22Rv1 (cell line): ENCODE measurements around the gene ZNF436.

Experiments
- H3K27ac ChIP-seq: fragments of 450-650 bp; 2 replicates; pipeline ENCODE4 v1.5.1; 2017
- ZFX ChIP-seq: fragments of 450-650 bp; IDR thresholded peaks from 2 replicates; pipeline ENCODE4 v1.6.1; 2017; ENCODE audit warnings: antibody characterized with exemption, borderline replicate concordance
- TF ChIP-seq, protein P1 (sequence below): fragments of 450-650 bp; IDR thresholded peaks from 2 replicates; pipeline ENCODE4 v1.5.1; 2017; ENCODE audit warnings: mild to moderate bottlenecking

ZNF436 gene

DNA sequence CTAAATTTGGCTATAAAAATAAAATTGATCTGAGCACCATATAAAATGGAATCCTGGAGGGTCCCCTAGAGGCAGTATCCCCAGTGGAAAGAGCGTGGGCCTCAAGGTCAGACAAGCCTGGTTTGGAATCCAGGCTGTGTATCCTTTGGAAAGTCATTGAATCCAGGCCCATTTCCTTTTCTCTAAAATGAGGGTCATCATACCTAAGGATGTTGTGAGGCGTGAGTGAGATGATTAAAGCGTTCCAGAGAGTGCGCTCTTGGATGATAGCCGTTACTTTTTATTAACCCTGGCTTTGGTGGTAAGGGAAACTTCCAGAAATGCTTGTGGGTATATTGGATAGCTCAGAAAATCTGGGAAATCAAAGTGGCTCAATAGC, 683 bp upstream of the ZNF436 start:
- peak overlapping the region; percentile 96 for H3K27ac ChIP-seq
- TF ChIP-seq, protein P1, sequence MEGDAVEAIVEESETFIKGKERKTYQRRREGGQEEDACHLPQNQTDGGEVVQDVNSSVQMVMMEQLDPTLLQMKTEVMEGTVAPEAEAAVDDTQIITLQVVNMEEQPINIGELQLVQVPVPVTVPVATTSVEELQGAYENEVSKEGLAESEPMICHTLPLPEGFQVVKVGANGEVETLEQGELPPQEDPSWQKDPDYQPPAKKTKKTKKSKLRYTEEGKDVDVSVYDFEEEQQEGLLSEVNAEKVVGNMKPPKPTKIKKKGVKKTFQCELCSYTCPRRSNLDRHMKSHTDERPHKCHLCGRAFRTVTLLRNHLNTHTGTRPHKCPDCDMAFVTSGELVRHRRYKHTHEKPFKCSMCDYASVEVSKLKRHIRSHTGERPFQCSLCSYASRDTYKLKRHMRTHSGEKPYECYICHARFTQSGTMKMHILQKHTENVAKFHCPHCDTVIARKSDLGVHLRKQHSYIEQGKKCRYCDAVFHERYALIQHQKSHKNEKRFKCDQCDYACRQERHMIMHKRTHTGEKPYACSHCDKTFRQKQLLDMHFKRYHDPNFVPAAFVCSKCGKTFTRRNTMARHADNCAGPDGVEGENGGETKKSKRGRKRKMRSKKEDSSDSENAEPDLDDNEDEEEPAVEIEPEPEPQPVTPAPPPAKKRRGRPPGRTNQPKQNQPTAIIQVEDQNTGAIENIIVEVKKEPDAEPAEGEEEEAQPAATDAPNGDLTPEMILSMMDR: no peak
- no peak for TF ChIP-seq ZFX

- peak overlapping the region; percentile 96 for H3K27ac ChIP-seq
- TF ChIP-seq, protein P1: no peak
- TF ChIP-seq ZFX: no peak
These were observed 888 bp downstream of the ZNF436 start for GRCh38 chr1:23368562-23369334.

- no peak for TF ChIP-seq ZFX
- TF ChIP-seq, protein P1: no peak
- peak overlapping the region; percentile 96 for H3K27ac ChIP-seq
These were observed 1.7 kb downstream of the ZNF436 start for GRCh38 chr1:23367791-23368561.

GRCh38 chr1:23367451-23367790, 2.2 kb downstream of the ZNF436 start:
- H3K27ac ChIP-seq: peak overlapping the region; percentile 96
- TF ChIP-seq, protein P1: no peak

DNA sequence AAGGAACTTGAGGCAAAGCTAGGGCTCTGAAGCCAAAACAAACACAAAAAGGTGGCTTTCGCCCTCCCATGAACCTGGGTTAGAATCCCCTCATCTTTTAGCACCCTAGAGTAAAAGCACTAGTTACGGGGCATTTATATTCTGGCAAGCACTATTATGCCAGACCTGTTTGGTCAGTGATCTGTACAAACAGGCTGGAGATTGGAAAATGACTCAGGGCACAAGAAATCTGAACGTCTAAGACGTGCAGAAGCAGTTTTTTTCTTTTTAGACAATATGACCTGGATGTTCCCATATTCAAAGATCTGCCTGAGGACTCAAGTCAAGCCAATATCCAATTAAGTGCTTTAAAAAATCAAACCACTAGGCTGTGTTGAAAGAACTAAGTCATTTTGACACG, 3.0 kb downstream of the ZNF436 start:
- TF ChIP-seq, protein P1: no peak
- no peak for TF ChIP-seq ZFX
- peak overlapping the region; percentile 96; the same call in 1 of the 2 replicates for H3K27ac ChIP-seq

DNA sequence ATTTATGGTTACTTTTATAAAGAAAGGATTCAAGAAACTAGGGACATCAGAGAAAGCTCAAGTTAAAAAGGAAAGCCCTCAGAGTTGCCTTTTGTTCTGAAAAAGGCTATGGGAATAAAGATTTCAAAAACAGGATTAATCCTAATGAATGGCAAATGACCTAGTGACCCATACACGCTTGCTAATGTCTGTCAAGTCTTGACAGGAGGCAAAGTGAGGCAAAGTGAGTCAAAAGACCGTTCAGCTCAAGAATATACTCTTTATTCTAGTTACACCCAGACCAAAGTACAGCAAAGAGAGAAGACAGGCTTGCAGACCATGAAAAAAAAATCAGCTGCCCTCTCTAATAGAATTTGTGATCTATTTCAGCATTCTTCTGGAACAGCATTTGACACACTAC, 3.5 kb downstream of the ZNF436 start:
- TF ChIP-seq ZFX: no peak
- TF ChIP-seq, protein P1: no peak
- no peak overlapping the region for H3K27ac ChIP-seq

- no peak overlapping the region for H3K27ac ChIP-seq
- TF ChIP-seq, protein P1: no peak
- TF ChIP-seq ZFX: no peak
These were observed 7.4 kb downstream of the ZNF436 start for GRCh38 chr1:23362218-23362713.
